Thoracic aorta (tissue), 2 donors: ENCODE data around the gene TFR2. TPM values are rescaled to one million over a fixed set of nuclear protein-coding genes. Genes with fewer than 3 reads are reported as not detected.

Experiments
- ATAC-seq: fragments of 150-250 bp; one replicate; pipeline ENCODE4 v1.8.0; 2017; ENCODE audit warnings: low read depth; ENCODE audit not compliant: insufficient number of reproducible peaks, low FRiP score
- DNase-seq: peaks from one replicate; pipeline ENCODE4 v3.0.0-alpha.2; 2020; ENCODE audit warnings: low spot score
- H3K27ac ChIP-seq, 2 donors: fragments of 200-600 bp; sonication (generic); 1 replicate in 1 of 2; 2 replicates in 1 of 2; pipeline ENCODE4 v1.5.1; 2016; ENCODE audit warnings: mild to moderate bottlenecking in 2 of 2, moderate library complexity in 2 of 2
- H3K27me3 ChIP-seq: fragments of 200-600 bp; sonication (generic); replicated peaks from 2 replicates; pipeline ENCODE4 v1.6.0; 2016; ENCODE audit warnings: mild to moderate bottlenecking; ENCODE audit not compliant: insufficient read depth
- H3K36me3 ChIP-seq: fragments of 200-600 bp; sonication (generic); one replicate; pipeline ENCODE4 v1.5.1; 2016
- H3K4me1 ChIP-seq, 2 donors: fragments of 200-600 bp; sonication (generic); 1 replicate in 1 of 2; 2 replicates in 1 of 2; pipeline versions ENCODE4 v1.5.1 to v1.6.0; 2016; ENCODE audit warnings: low read depth in 2 of 2, mild to moderate bottlenecking in 1 of 2; ENCODE audit not compliant: control insufficient read depth in 1 of 2
- H3K4me3 ChIP-seq: fragments of 200-600 bp; sonication (generic); 2 replicates; pipeline ENCODE4 v1.5.1; 2016; ENCODE audit warnings: mild to moderate bottlenecking
- H3K9me3 ChIP-seq: fragments of 200-600 bp; sonication (generic); 2 replicates; pipeline ENCODE4 v1.5.1; 2016
- total RNA-seq, 2 donors: library from RNA; depleted of rRNA; stranded (reverse); fragments of >200 nt; gene quantifications; one replicate each; pipeline versions ENCODE4 v1.1.0 to v1.2.3, GENCODE V29; 2016
- TF ChIP-seq, protein P1 (sequence below): fragments of 200-600 bp; sonication (generic); IDR thresholded peaks from one replicate; pipeline ENCODE4 v1.5.1; 2019; ENCODE audit warnings: antibody characterized with exemption

Gene TFR2
- total RNA-seq, 2 donors from 2014 or later, result 0.35 to 1.9 TPM

DNA sequence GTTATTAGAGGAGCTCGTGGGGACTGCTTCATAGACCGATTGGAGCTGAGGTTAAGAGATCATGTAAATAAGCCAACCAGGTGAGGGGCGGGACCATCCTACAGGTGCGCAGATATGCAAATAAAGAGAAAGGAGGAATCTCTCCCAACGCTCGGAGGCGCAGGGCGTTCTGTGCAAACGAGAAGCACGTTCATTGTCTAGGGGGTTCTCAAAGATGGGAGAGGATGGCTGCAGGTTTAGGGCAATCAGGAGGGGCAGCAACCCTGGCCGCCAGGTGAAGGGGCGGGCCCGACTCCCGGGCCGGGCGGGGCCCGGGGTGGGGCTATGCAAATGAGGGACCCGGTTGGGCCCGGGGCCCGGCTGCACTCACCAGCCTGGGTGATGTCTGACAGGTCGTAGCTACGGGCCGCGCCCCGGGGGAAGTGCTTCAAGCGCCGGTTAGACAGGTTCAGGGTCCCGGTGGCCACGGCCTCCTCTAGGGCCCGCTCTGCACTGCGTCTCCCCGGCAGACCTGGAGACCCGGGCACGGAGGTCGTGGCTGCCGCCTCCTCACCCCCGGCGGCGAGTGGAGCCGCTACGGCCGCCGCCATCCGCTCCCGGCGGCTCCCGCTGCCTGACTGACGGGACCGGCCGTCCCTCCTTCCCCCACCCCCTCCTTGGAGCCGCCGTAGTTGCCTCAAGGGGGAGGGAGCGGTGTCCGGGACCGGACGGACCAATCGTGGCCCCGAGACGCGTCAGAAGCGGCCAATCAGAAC lies 55.7 kb downstream of the TFR2 start, which contains the start of gene LRCH4:
Gene LRCH4 (minus strand): TSS at position 619 of the 755 bp plus-strand sequence. CDS start 29 bp downstream, at position 590.
- peaks cover 10 to 35% of the 10 kb centered on the region in 2 donors for H3K4me1 ChIP-seq
- TF ChIP-seq, protein P1, sequence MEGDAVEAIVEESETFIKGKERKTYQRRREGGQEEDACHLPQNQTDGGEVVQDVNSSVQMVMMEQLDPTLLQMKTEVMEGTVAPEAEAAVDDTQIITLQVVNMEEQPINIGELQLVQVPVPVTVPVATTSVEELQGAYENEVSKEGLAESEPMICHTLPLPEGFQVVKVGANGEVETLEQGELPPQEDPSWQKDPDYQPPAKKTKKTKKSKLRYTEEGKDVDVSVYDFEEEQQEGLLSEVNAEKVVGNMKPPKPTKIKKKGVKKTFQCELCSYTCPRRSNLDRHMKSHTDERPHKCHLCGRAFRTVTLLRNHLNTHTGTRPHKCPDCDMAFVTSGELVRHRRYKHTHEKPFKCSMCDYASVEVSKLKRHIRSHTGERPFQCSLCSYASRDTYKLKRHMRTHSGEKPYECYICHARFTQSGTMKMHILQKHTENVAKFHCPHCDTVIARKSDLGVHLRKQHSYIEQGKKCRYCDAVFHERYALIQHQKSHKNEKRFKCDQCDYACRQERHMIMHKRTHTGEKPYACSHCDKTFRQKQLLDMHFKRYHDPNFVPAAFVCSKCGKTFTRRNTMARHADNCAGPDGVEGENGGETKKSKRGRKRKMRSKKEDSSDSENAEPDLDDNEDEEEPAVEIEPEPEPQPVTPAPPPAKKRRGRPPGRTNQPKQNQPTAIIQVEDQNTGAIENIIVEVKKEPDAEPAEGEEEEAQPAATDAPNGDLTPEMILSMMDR, result no peak
- H3K4me3 ChIP-seq, result peak within 1 kb of the TSS; percentile 94
- no peaks in the 10 kb centered on the region for H3K9me3 ChIP-seq
- ATAC-seq (no peak), DNase-seq (no peak)
- H3K36me3 ChIP-seq, result peaks cover 13% of the 10 kb centered on the region
- peak within 1 kb of the TSS; percentile 85 to 86 for H3K27ac ChIP-seq
- no peaks in the 10 kb centered on the region for H3K27me3 ChIP-seq

DNA sequence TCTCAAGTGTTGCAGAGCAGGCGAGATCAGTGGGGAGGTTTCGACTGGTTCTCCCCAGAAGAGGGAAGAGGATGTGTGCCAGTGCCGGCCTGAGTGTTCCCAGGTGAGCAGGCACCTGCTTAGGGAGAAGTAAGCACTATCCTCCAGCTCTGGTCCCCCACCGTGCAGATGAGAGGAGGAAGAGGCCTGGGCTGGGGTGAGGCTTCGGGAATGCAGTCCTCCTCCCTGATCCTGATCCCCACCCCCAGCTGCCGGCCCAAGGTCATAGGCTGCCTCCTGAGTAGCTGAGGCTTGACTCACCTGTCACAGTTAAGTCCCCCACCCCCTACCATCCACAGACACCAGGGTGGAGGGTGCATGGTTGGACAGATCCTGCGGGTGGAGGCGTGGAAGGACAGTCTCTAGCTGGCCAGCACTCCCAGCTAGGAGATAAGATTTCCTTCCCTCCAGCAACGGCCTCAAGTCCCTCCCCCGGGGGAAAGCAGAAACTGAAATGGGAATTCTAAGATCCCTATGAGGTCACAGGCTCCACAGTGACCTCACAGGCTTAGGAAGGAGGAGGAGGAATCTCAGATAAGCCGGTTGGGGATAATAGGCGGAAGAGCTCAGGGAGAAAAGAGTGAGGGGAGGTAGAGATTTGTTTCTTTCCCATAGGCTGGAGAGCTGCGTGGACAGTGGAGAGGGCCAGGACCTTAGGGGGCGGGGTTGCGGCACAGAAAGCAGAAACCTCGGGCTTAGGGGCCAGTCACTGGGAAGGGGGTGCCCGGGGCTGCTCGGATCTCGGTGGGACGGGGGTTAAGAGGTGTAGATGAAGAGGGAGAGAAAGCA lies 56.5 kb downstream of the TFR2 start:
- H3K4me3 ChIP-seq, result peak overlapping the region; percentile 94
- peaks cover 16% of the 10 kb centered on the region for H3K36me3 ChIP-seq
- DNase-seq, result no peak
- peak overlapping the region in 1 of 2 donors; percentile 86 for H3K27ac ChIP-seq
- TF ChIP-seq, protein P1, result no peak
- H3K4me1 ChIP-seq, result peaks cover 10 to 32% of the 10 kb centered on the region in 2 donors
- H3K9me3 ChIP-seq, result no peaks in the 10 kb centered on the region
- H3K27me3 ChIP-seq, result no peaks in the 10 kb centered on the region
- ATAC-seq, result no peak

DNA sequence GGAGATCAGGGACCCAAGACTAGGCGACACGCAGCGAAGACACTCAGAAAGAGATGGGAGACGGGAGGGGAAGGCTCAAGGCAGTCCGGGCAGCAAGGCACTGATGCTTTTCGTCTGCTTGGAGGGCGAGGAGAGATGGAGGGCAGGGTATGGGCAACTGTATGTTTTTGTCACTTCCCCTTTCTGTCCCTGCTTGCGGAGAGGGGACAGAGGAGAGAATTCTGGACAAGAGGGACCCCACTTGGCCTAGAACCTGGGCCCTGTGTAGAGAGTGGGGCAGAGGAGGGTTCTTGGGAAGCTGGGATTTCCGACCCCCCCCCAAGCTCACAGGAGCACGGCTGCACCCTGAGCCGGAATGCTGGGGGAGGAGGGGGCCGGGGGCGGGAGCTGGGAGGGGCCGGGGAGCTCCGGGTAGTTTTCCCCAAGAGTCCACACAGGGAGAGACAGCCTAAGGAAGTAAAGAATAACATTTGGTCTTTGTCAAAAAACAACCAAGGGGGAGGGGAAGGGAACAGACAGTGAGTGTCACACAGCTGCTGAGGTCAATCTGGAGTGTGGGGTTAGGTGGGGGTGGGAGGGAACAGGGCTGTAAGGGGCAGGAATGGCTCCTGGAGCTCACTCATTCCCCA lies 57.2 kb downstream of the TFR2 start:
- Histone ChIP-seq H3K27ac (no peak overlapping the region), H3K4me3 (peak overlapping the region; percentile 94), H3K9me3 (no peaks in the 10 kb centered on the region), H3K36me3 (peaks cover 21% of the 10 kb centered on the region), H3K27me3 (no peaks in the 10 kb centered on the region), H3K4me1 (peaks cover 10 to 32% of the 10 kb centered on the region in 2 donors)
- ATAC-seq (no peak), DNase-seq (no peak)
- TF ChIP-seq, protein P1, result no peak

DNA sequence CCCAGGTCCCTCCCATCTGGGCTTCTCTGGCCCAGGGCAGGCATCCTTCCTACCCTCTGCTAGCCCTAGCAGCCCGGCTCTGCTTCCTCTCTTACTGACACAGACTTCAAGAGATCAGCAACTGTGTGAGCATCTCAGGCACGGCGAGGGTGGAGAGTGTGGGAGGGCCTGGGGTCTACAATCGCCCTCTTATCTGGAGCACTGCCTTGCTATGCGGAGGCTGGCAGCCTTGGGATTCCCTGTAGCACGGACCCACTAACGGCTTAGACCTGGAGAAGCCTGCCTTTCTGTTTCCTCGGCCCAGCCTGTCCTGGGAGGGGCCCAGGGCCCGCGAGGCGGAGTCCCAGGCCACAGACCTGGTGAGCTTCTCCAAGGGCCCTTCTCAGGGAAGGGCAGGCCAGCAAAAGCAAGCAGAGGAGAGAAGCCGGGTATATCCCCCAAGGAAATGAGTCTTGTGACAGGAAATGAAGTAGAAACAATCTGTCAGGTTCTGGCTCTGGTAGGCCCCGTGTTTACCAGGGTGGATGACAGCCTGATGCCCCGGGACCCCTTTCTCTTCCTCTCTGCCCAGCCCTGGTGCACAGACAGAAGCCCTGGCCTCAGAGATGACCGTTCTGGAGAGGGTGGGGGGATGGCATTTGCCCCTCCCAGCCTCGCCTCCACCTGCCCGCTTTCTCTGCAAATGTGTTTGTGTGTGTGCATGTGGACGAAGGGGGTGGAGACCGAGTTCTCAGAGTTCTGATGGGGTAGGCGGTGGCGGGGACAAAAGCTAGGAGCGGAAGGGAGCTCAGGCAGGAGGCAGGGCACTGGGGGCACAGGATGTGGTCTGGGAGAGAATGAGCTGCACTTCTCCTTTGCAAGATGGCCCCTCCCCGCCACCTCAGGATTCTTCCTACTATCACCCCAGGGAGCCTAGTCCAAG lies 58.0 kb downstream of the TFR2 start:
- DNase-seq (no peak), ATAC-seq (no peak)
- Histone ChIP-seq H3K4me3 (peak overlapping the region; percentile 94), H3K9me3 (no peaks in the 10 kb centered on the region), H3K4me1 (peaks cover 10 to 32% of the 10 kb centered on the region in 2 donors), H3K27me3 (no peaks in the 10 kb centered on the region), H3K36me3 (peaks cover 29% of the 10 kb centered on the region), H3K27ac (no peak overlapping the region)
- TF ChIP-seq, protein P1, result no peak
